AG10803 (cell line): ENCODE measurements around the gene KLRG1.

Experiments
- DNase-seq: peaks from one replicate; pipeline ENCODE4 v3.0.0; 2010; ENCODE audit warnings: low read depth
- H3K4me3 ChIP-seq: 2 replicates; pipeline ENCODE4 v1.5.1; 2011; ENCODE audit warnings: mild to moderate bottlenecking, low read length, control low read depth
- TF ChIP-seq, protein P1 (sequence below): conservative IDR thresholded peaks from 2 replicates; pipeline ENCODE4 v1.5.1; 2011; ENCODE audit warnings: mild to moderate bottlenecking, low read length, control low read depth, inconsistent platforms

The KLRG1 gene

GRCh38 chr12:8949342-8950220 is 39.8 kb upstream of the KLRG1 start, which contains the start of gene M6PR:
M6PR (minus strand) TSS chr12:8949645; CDS start chr12:8946404, 3,241 bp downstream.
- H3K4me3 ChIP-seq: peak within 1 kb of the TSS; percentile 70
- TF ChIP-seq, protein P1, sequence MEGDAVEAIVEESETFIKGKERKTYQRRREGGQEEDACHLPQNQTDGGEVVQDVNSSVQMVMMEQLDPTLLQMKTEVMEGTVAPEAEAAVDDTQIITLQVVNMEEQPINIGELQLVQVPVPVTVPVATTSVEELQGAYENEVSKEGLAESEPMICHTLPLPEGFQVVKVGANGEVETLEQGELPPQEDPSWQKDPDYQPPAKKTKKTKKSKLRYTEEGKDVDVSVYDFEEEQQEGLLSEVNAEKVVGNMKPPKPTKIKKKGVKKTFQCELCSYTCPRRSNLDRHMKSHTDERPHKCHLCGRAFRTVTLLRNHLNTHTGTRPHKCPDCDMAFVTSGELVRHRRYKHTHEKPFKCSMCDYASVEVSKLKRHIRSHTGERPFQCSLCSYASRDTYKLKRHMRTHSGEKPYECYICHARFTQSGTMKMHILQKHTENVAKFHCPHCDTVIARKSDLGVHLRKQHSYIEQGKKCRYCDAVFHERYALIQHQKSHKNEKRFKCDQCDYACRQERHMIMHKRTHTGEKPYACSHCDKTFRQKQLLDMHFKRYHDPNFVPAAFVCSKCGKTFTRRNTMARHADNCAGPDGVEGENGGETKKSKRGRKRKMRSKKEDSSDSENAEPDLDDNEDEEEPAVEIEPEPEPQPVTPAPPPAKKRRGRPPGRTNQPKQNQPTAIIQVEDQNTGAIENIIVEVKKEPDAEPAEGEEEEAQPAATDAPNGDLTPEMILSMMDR: peak; percentile 59
- DNase-seq: peak; percentile 90

DNA sequence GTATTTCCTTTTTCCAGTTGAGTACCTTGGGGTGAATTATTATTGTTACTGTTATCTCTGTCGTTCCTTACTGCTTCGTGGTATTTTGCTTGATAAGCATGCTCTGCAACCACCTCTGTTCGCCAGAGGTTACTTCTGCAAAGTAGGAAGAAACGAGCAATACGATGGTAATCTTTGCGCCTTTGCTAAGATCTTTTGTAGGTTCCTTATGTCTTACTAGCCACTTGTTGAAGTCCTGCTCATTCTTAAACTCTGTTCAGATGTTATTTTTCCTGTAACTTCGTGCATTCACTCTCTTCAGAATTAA is 39.2 kb upstream of the KLRG1 start:
- H3K4me3 ChIP-seq: peak overlapping the region; percentile 70
- TF ChIP-seq, protein P1: no peak
- no peak for DNase-seq

DNA sequence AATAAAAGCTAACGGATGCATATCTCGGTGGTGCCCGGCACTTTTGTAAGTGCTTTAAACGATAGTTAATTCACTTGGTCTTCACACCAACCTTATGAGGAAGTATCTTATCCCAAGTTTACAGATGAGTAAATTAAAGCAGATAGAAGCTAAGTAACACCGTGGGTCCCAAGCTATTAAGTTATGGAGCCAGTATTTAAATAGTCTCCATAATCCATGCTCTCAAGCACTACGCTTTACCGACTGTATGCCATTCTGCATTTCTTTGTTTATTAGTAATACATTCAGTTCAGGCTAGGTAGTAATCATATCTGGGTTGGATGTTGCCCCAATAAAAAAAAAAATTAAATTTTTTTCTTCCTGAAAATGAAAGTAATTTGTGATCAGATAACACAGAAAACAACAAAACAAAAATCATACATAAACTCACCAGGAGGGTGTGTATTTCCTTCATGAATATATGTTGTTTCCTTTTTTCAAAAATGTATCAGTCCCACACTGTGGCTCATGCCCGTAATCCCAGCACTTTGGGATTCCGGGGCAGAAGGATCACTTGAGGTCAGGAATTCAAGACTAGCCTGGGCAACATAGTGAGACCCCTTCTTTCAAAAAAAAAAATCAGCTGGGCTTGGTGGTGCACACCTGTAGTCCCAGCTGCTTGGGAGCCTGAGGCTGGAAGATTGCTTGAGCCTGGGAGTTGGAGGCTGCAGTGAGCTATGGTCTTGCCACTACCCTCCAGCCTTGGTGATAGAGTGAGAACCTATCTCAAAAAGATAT is 38.5 kb upstream of the KLRG1 start:
- DNase-seq: no peak

DNA sequence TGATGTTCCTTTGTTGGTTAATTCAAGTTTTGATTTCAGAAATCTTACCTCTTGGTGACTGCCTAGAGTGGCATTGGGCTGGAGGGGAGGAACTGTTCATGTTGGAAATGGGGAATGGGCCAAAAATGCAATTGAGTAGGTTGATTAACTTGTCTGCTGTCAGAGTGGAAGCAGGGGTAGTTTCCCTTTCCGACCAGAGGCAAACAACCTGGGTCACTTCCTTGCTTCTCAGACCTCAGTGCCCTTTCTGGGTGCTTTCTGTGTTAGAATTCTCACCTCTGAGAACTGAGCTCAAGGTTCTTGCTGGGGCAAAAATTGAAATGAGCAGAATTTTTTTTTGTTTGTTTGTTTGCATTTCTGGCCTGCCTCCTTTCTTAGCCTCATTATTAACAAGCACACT is 37.6 kb upstream of the KLRG1 start:
- H3K4me3 ChIP-seq: no peak overlapping the region
- no peak for DNase-seq
- TF ChIP-seq, protein P1: no peak

More for the DNA sequence above, 38.5 kb upstream of the KLRG1 start:
- peak overlapping the region; percentile 70 for H3K4me3 ChIP-seq
- TF ChIP-seq, protein P1: no peak; the same call in 1 of the 2 replicates

DNA sequence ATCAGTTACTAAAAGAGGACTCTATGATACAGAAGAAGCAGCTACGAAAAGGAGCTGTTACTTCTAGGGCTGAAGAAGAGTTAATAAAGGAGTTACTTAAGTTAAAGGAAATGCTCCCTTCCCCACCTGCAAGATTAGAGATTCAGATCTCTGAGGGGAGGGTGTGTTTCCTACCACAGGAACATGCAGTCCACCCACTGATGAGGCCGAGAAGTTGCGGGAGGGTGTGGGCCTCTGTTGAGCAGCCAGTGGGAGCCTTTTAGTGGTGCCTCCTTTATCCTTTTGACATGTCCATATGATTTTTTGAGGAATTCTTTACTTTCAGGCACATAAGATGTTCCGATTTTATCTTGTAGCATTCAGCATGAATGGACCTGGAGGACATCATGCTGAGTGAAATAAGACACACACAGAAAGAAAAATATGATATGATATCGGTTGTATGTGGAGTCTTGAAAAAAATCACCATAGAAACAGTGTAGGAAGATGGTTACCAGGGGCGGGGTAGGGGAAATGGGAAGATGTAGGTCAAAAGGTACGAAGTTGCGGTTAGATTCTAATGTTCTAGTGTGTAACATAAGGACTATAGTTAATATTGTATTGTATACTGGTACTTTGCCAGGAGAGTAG is 35.5 kb upstream of the KLRG1 start:
- DNase-seq: no peak
- TF ChIP-seq, protein P1: no peak
- no peak overlapping the region for H3K4me3 ChIP-seq

- TF ChIP-seq, protein P1: no peak
- no peak for DNase-seq
These were observed 33.3 kb upstream of the KLRG1 start for GRCh38 chr12:8956073-8956472.

More at GRCh38 chr12:8956073-8956472, 33.3 kb upstream of the KLRG1 start:
- no peak overlapping the region for H3K4me3 ChIP-seq
